ENCODE results near the gene CLN6.
"Not testable (repeated sequence)": the region's sequence is repeated elsewhere in the genome, so short reads cannot be mapped to it uniquely, and the experiment has no call there.

The CLN6 gene

GRCh38 chr15:68252925-68253534 is 23.5 kb upstream of the CLN6 start:
- peak; percentile 2 for DNase-seq

- DNase-seq: no peak
Observed at GRCh38 chr15:68249058-68249713, 19.7 kb upstream of the CLN6 start.

- DNase-seq: no peak
Observed at GRCh38 chr15:68244235-68244634, 14.7 kb upstream of the CLN6 start.

- no peak for DNase-seq
Observed at GRCh38 chr15:68241088-68241935, 11.8 kb upstream of the CLN6 start.

- DNase-seq: no peak
Observed at GRCh38 chr15:68239025-68239424, 9.5 kb upstream of the CLN6 start.

GRCh38 chr15:68235022-68235421 is 5.5 kb upstream of the CLN6 start:
- DNase-seq: no peak

GRCh38 chr15:68234520-68234919 is 5.0 kb upstream of the CLN6 start:
- DNase-seq: not testable (repeated sequence)

GRCh38 chr15:68234060-68234459 is 4.5 kb upstream of the CLN6 start:
- no peak for DNase-seq

- no peak for DNase-seq
Observed at GRCh38 chr15:68232937-68233336, 3.4 kb upstream of the CLN6 start.

- no peak for DNase-seq
Observed at GRCh38 chr15:68232449-68232848, 2.9 kb upstream of the CLN6 start.

- DNase-seq: no peak
Observed at GRCh38 chr15:68231102-68231818, 1.7 kb upstream of the CLN6 start.

- DNase-seq: no peak
Observed at GRCh38 chr15:68230157-68231100, 901 bp upstream of the CLN6 start.

- no peak for DNase-seq
Observed at GRCh38 chr15:68228971-68229385, 550 bp downstream of the CLN6 start.

- no peak for DNase-seq
Observed at GRCh38 chr15:68228143-68228970, 1.2 kb downstream of the CLN6 start.

GRCh38 chr15:68227643-68228142 is 1.8 kb downstream of the CLN6 start:
- DNase-seq: no peak

- not testable (repeated sequence) for DNase-seq
Observed at GRCh38 chr15:68225442-68225841, 4.1 kb downstream of the CLN6 start.

GRCh38 chr15:68224546-68225250 is 4.8 kb downstream of the CLN6 start:
- DNase-seq: no peak

GRCh38 chr15:68224108-68224507 is 5.4 kb downstream of the CLN6 start:
- DNase-seq: no peak

- DNase-seq: no peak
Observed at GRCh38 chr15:68223171-68223570, 6.4 kb downstream of the CLN6 start.

- DNase-seq: not testable (repeated sequence)
Observed at GRCh38 chr15:68222432-68222743, 7.1 kb downstream of the CLN6 start.

All from NCI-H2107 (cell line).